Loucy (cell line): ENCODE measurements around the gene AKR1B15.

ENCODE experiments used
- H2AFZ ChIP-seq: fragments of 200-600 bp; sonication (generic); 2 replicates; pipeline ENCODE4 v1.6.0; 2016; ENCODE audit warnings: antibody characterized with exemption, mild to moderate bottlenecking, low read length, moderate library complexity
- H3F3A ChIP-seq: fragments of 200-600 bp; 2 replicates; pipeline ENCODE4 v1.6.0; 2016; ENCODE audit warnings: antibody characterized with exemption, low read depth, mild to moderate bottlenecking
- H3K27me3 ChIP-seq: fragments of 200-600 bp; sonication (generic); 2 replicates; pipeline ENCODE4 v1.6.1; 2014; ENCODE audit warnings: low read length, mild to moderate bottlenecking; ENCODE audit not compliant: insufficient read depth, poor library complexity, severe bottlenecking
- H3K36me3 ChIP-seq: fragments of 200-600 bp; sonication (generic); 2 replicates; pipeline ENCODE4 v1.6.1; 2016; ENCODE audit warnings: low read length; ENCODE audit not compliant: insufficient read depth
- H3K4me1 ChIP-seq: fragments of 200-600 bp; sonication (generic); 2 replicates; pipeline ENCODE4 v1.5.1; 2014; ENCODE audit warnings: low read length, mild to moderate bottlenecking; ENCODE audit not compliant: insufficient read depth, poor library complexity, severe bottlenecking
- H3K4me2 ChIP-seq: fragments of 200-600 bp; sonication (generic); 2 replicates; pipeline ENCODE4 v1.6.0; 2014; ENCODE audit warnings: antibody characterized with exemption, low read length, low read depth, mild to moderate bottlenecking; ENCODE audit not compliant: poor library complexity, severe bottlenecking
- H3K4me3 ChIP-seq: fragments of 200-600 bp; sonication (generic); 2 replicates; pipeline ENCODE4 v1.5.1; 2014; ENCODE audit warnings: low read length, mild to moderate bottlenecking, mixed read lengths; ENCODE audit not compliant: poor library complexity, severe bottlenecking
- H3K79me2 ChIP-seq: fragments of 200-600 bp; sonication (generic); 2 replicates; pipeline ENCODE4 v1.6.1; 2014; ENCODE audit warnings: low read length; ENCODE audit not compliant: insufficient read depth
- H3K9ac ChIP-seq: fragments of 200-600 bp; sonication (generic); 2 replicates; pipeline ENCODE4 v1.6.0; 2014; ENCODE audit warnings: mild to moderate bottlenecking, low read depth, low read length, moderate library complexity; ENCODE audit not compliant: poor library complexity, severe bottlenecking
- H3K9me2 ChIP-seq: fragments of 200-600 bp; sonication (generic); replicated peaks from 2 replicates; pipeline ENCODE4 v1.6.1; 2016; ENCODE audit warnings: low read depth, low read length, mixed read lengths
- H3K9me3 ChIP-seq: fragments of 200-600 bp; sonication (generic); 2 replicates; pipeline ENCODE4 v1.6.1; 2014; ENCODE audit warnings: mild to moderate bottlenecking, antibody characterized with exemption, low read length, low read depth; ENCODE audit not compliant: insufficient read depth
- H4K20me1 ChIP-seq: fragments of 200-600 bp; sonication (generic); 2 replicates; pipeline ENCODE4 v1.6.0; 2014; ENCODE audit warnings: antibody characterized with exemption, low read length, mild to moderate bottlenecking; ENCODE audit not compliant: insufficient read depth, poor library complexity, severe bottlenecking
- CTCF ChIP-seq: fragments of 200-600 bp; sonication (generic); conservative IDR thresholded peaks from 2 replicates; pipeline ENCODE4 v1.5.1; 2014; ENCODE audit warnings: mild to moderate bottlenecking, antibody characterized with exemption, low read length
- EZH2phosphoT487 ChIP-seq: fragments of 200-600 bp; IDR thresholded peaks from 2 replicates; pipeline ENCODE4 v1.6.1; 2018; ENCODE audit warnings: antibody characterized with exemption, mild to moderate bottlenecking, moderate library complexity, borderline replicate concordance

Gene AKR1B15

GRCh38 chr7:134545380-134545779, 3.5 kb upstream of the AKR1B15 start:
- H3K4me2 ChIP-seq, result no peak overlapping the region
- peaks cover 5% of the 10 kb centered on the region for H3K4me1 ChIP-seq
- no peaks in the 10 kb centered on the region for H3K79me2 ChIP-seq
- H3K27me3 ChIP-seq, result peaks cover 5% of the 10 kb centered on the region
- no peaks in the 10 kb centered on the region for H4K20me1 ChIP-seq
- H3K9ac ChIP-seq, result no peak overlapping the region
- no peak overlapping the region for H3K4me3 ChIP-seq
- no peak overlapping the region for H2AFZ ChIP-seq
- no peaks in the 10 kb centered on the region for H3K9me3 ChIP-seq
- no peaks in the 10 kb centered on the region for H3K36me3 ChIP-seq
- no peaks in the 10 kb centered on the region for H3K9me2 ChIP-seq
- H3F3A ChIP-seq, result no peaks in the 10 kb centered on the region
- TF ChIP-seq CTCF, result no peak
- no peak for TF ChIP-seq EZH2phosphoT487

GRCh38 chr7:134545918-134546317, 3.0 kb upstream of the AKR1B15 start:
- Histone ChIP-seq H3K9me2 (no peaks in the 10 kb centered on the region), H3K9ac (no peak overlapping the region), H3K36me3 (no peaks in the 10 kb centered on the region), H4K20me1 (no peaks in the 10 kb centered on the region), H3K4me3 (no peak overlapping the region), H3K27me3 (peaks cover 4% of the 10 kb centered on the region), H2AFZ (no peak overlapping the region), H3F3A (no peaks in the 10 kb centered on the region), H3K4me1 (peaks cover 5% of the 10 kb centered on the region), H3K79me2 (no peaks in the 10 kb centered on the region), H3K9me3 (no peaks in the 10 kb centered on the region), H3K4me2 (no peak overlapping the region)
- TF ChIP-seq CTCF, result no peak

- Histone ChIP-seq H3K9me2 (no peaks in the 10 kb centered on the region), H3F3A (no peaks in the 10 kb centered on the region), H2AFZ (peak overlapping the region; percentile 87), H3K4me2 (peak overlapping the region; percentile 70), H3K9ac (no peak overlapping the region), H3K27me3 (no peaks in the 10 kb centered on the region), H3K4me1 (peaks cover 5% of the 10 kb centered on the region), H3K79me2 (no peaks in the 10 kb centered on the region), H4K20me1 (no peaks in the 10 kb centered on the region), H3K4me3 (peak overlapping the region; percentile 64), H3K36me3 (no peaks in the 10 kb centered on the region), H3K9me3 (no peaks in the 10 kb centered on the region)
- no peak for TF ChIP-seq CTCF
- no peak for TF ChIP-seq EZH2phosphoT487
Observed at GRCh38 chr7:134546955-134547354, 2.0 kb upstream of the AKR1B15 start.
